ENCODE data around the gene RTL5. TPM values are rescaled to one million over a fixed set of nuclear protein-coding genes. Genes with fewer than 3 reads are reported as not detected.

Gene RTL5
- polyA plus RNA-seq, 4 donors: 22.9 to 28.2 (median 24.4) TPM

DNA sequence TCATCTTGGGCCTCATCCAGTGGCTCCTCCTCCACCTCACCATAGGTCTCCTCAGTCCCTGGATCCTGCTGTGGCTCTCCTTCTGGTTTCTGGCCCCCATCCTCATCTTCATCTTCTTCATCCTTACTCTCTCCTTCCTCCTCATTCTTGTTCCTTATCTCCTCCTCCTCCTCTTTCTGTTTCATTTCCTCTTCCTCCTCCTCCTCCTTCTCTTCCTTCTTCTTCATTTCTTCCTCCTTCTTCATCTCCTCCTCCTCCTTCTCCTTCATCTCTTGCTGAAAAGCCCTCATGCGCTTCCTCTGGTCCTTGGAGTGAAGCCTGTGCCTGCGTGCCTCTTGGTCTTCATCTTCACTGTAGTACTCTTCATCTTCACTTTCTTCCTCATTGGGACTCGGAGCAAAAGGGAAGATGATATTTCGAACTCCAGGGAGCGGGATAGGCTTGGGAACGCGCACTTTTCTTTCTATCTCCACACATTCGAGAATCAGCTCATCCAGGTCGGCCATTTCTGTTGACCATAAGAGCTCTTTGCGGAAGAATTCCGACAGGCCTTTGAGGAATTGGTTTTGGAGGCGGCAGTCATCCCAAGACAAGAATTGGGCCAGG is 1.5 kb downstream of the RTL5 start:
- no peak for DNase-seq (ENCODE audit: low read depth in 4 of 4, low spot score in 3 of 4)

DNA sequence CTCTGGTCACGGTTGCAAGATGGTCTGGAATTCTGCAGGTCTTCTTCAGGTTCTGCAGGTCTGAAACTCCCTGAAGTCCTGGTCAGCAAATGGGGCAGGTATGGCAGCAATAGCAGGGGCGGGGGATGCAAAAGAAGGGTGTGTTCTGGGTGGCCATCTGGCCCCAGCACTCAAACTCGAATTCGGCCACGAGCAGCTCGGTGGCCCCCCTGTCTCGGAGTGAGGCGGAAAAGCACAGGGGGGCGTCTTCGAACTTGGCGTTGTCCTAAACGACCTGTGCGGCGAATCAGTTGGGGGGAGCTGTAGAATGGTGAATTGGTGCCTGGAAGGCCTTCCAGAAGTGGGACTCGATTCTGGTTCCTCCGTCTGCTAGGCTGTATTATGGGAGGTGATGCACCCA is 2.1 kb downstream of the RTL5 start:
- no peak for DNase-seq (ENCODE audit: low read depth in 4 of 4, low spot score in 3 of 4)

GRCh38 chrX:72128881-72129280 is 2.8 kb downstream of the RTL5 start:
- no peak for DNase-seq (ENCODE audit: low read depth in 4 of 4, low spot score in 3 of 4)

GRCh38 chrX:72128183-72128834 is 3.4 kb downstream of the RTL5 start:
- no peak for DNase-seq (ENCODE audit: low read depth in 4 of 4, low spot score in 3 of 4)

- no peak for DNase-seq (ENCODE audit: low read depth in 4 of 4, low spot score in 3 of 4)
Observed at GRCh38 chrX:72127332-72127731, 4.4 kb downstream of the RTL5 start.

DNA sequence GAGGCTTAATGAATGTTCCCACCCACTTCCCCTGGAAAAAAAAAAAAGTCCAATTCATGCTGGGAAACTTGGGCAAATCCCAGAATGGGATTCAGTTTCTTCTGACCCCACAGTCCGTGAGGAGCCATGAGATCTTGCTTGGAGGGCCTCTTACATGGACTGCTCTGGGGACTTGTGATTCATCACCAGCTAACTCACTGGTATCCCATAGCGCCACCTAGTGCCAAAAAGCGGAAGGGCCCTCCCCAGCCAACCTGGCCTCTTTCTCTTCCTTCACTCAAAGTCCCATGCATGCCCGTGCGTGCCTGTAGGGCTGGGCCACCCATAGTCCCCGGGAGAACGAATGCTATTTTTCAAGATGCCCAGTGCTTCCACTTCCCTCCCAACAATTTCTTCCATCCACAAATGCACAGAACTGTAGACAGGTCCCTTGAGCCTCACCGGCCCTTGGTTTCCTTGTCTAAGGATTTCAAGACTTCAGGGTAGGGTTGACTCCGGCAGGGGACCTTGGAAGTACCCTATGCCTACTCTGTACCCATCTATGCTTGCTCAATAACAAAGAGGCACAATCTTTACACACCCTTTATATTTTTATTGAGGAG is 5.1 kb downstream of the RTL5 start:
- DNase-seq (ENCODE audit: low read depth in 4 of 4, low spot score in 3 of 4): peak in 3 of 4 donors; percentile 53 to 67 (median 60)

- no peak for DNase-seq (ENCODE audit: low read depth in 4 of 4, low spot score in 3 of 4)
Observed at GRCh38 chrX:72126048-72126415, 5.7 kb downstream of the RTL5 start.

DNA sequence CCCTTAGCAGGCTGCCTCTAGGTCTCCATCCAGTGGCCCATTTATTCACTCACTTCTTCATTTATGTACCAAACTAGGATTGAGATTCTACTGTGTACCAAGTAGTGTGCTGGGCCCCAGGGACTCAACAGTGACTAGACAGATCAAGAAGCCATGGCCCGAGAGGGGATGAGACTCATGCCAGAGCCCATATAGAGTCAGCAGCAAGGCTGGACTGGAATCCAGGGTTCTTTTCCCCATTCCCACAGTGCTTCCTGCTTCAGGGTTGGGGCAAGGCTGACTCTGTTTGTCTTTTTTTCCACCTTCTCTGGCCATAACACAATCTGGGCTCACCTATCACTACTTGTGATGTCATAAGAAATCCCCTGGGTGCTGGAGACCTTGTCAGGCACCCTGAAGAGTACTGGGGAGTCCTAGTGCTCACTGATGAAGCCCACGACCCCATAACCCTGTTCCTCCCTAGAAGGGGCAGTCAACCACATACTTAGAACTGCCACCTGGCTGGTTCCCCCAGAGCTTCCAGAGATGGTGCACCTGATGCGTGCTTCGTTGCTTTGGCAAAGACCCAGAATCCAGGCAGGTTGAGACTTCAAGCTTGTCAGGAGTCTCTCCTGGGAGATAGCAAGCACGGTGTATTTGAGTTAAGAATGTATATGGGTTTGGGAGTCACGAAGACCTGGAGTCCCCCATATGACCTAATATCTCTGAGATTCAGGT is 6.2 kb downstream of the RTL5 start:
- DNase-seq (ENCODE audit: low read depth in 4 of 4, low spot score in 3 of 4): no peak

- no peak for DNase-seq (ENCODE audit: low read depth in 4 of 4, low spot score in 3 of 4)
Observed at GRCh38 chrX:72124540-72125201, 7.0 kb downstream of the RTL5 start.

GRCh38 chrX:72123471-72124185 is 8.1 kb downstream of the RTL5 start:
- peak in 3 of 4 donors; percentile 53 to 71 (median 59) for DNase-seq (ENCODE audit: low read depth in 4 of 4, low spot score in 3 of 4)

GRCh38 chrX:72122621-72123337 is 8.9 kb downstream of the RTL5 start:
- DNase-seq (ENCODE audit: low read depth in 4 of 4, low spot score in 3 of 4): no peak

DNA sequence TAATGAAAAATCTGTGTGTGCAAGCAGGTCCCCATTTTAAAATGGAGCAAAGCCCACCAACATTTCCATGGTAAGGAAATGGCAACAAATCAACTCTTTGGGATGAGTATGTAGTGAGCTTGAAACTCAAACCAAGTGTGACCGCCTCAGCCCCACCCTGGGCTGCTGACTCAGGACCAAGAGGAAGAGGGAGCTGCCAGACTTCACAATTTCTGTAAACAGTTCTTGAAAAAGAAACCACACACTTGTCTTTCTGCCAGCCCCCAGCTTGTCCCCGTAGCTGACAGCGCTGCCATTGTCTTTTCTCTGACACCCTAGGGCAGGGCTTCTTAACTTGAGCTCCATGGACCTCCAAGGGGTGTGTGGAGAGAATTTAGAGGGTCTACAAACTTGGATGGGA is 10.3 kb downstream of the RTL5 start:
- no peak for DNase-seq (ENCODE audit: low read depth in 4 of 4, low spot score in 3 of 4)

GRCh38 chrX:72120837-72121236 is 10.9 kb downstream of the RTL5 start:
- DNase-seq (ENCODE audit: low read depth in 4 of 4, low spot score in 3 of 4): no peak

GRCh38 chrX:72117636-72118210 is 14.0 kb downstream of the RTL5 start:
- DNase-seq (ENCODE audit: low read depth in 4 of 4, low spot score in 3 of 4): no peak

GRCh38 chrX:72115380-72115779 is 16.3 kb downstream of the RTL5 start:
- no peak for DNase-seq (ENCODE audit: low read depth in 4 of 4, low spot score in 3 of 4)

GRCh38 chrX:72114807-72115206 is 16.9 kb downstream of the RTL5 start:
- DNase-seq (ENCODE audit: low read depth in 4 of 4, low spot score in 3 of 4): no peak

- no peak for DNase-seq (ENCODE audit: low read depth in 4 of 4, low spot score in 3 of 4)
Observed at GRCh38 chrX:72114306-72114705, 17.4 kb downstream of the RTL5 start.

GRCh38 chrX:72113461-72113860 is 18.3 kb downstream of the RTL5 start:
- no peak for DNase-seq (ENCODE audit: low read depth in 4 of 4, low spot score in 3 of 4)

DNA sequence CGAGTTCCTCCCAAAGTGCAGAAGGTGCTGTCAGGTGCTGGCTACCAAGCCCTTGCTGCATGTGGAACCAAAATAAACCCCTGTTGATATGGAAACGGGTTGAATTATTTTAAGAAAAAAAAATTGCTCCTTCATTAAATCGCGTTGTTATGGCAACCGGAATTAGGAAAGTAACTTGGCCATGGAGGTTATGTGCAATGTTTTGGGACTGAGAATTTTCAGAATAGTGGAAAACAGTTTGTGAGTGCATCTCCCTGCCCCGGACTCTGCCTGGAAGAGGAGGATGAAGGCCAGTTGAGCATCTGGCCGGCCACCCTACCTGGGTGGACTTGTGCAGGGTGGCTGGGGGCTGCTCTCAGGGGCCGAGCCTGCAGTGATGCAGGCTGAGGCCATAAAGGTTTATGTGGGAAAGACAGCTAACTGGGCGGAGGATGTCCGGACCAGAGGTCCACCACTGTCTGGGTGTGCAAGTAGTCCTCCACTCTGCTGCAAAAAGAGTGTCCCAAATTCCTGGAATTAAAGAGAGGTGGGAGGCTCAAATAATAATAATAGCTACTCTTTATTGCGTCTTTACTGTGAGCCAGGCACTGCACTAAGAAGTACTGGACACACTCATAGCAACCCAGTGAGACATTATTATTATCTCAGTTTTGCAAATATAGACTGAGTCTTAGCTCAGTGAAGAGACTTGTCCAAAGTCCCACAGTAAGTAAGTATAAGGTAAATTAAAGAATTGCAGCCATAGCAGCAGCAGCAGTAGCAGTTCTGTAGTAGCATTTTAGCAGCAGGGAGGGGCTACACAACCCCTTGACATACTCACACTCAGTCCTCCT is 20.6 kb downstream of the RTL5 start:
- DNase-seq (ENCODE audit: low read depth in 4 of 4, low spot score in 3 of 4): no peak

All from left renal pelvis (tissue), 4 donors.